H1 (cell line): Measurements from ENCODE around the gene DDN. TPM values are rescaled to one million over a fixed set of nuclear protein-coding genes. Genes with fewer than 3 reads are reported as not detected.

Experiments used
- CTCF ChIA-PET: fragments of 300-600 bp; sonication (Branson Sonifier 250); formaldehyde crosslinking; loops from one replicate; lab custom pipeline; 2021; ENCODE audit not compliant: partially characterized antibody; lab: Charles Lee
- POLR2A ChIA-PET: fragments of 300-600 bp; sonication (Branson Sonifier 250); formaldehyde crosslinking; loops from one replicate; lab custom pipeline; 2021; ENCODE audit warnings: inconsistent platforms; ENCODE audit not compliant: partially characterized antibody; lab: Charles Lee
- DNase-seq, 2 experiments: peaks; one replicate each; pipeline versions ENCODE4 v3.0.0 to v3.0.0-alpha.2; 2010 to 2022; ENCODE audit warnings: low spot score in 2 of 2, low read depth in 1 of 2, mixed read lengths in 1 of 2
- FAIRE-seq: peaks from 2 replicates; lab custom pipeline; 2011; peaks lifted over from hg19 to GRCh38; lab: Jason Lieb, UNC
- H2AFZ ChIP-seq: 2 replicates; pipeline ENCODE4 v1.8.1; 2012; ENCODE audit warnings: low read length, inconsistent platforms
- H2AK5ac ChIP-seq: 2 replicates; pipeline ENCODE4 v1.6.1; 2013; ENCODE audit warnings: low read depth, low read length
- H2BK120ac ChIP-seq: replicated peaks from 2 replicates; pipeline ENCODE3; 2013; ENCODE audit warnings: low read depth, low read length, inconsistent platforms
- H2BK12ac ChIP-seq: 2 replicates; pipeline ENCODE4 v1.6.1; 2013; ENCODE audit warnings: low read depth, low read length
- H2BK15ac ChIP-seq: 2 replicates; pipeline ENCODE4 v1.6.1; 2013; ENCODE audit warnings: low read length
- H2BK20ac ChIP-seq: 2 replicates; pipeline ENCODE4 v1.6.1; 2013; ENCODE audit warnings: low read length
- H2BK5ac ChIP-seq: 2 replicates; pipeline ENCODE4 v1.6.1; 2013; ENCODE audit warnings: low read depth, low read length
- H3K14ac ChIP-seq: 2 replicates; pipeline ENCODE4 v1.6.1; 2013; ENCODE audit warnings: inconsistent platforms; ENCODE audit not compliant: insufficient read length
- H3K18ac ChIP-seq: 2 replicates; pipeline ENCODE4 v1.6.1; 2013; ENCODE audit warnings: low read length; ENCODE audit errors: extremely low read depth
- H3K23ac ChIP-seq: 2 replicates; pipeline ENCODE4 v1.6.1; 2013; ENCODE audit warnings: inconsistent platforms; ENCODE audit not compliant: insufficient read length
- H3K23me2 ChIP-seq: 2 replicates; pipeline ENCODE4 v1.6.1; 2013; ENCODE audit warnings: low read depth, low read length
- H3K27ac ChIP-seq: 2 replicates; pipeline ENCODE4 v1.6.1; 2011; ENCODE audit warnings: low read depth, low read length, inconsistent platforms
- H3K27me3 ChIP-seq, 4 experiments: replicated peaks in 1 of 4; 1 replicate in 1 of 4; 2 replicates in 3 of 4; pipeline versions ENCODE4 v1.6.1 to v1.8.1; 2011 to 2013; ENCODE audit warnings: low read length in 3 of 4, mild to moderate bottlenecking in 3 of 4, inconsistent platforms in 2 of 4, mixed read lengths in 2 of 4, moderate library complexity in 1 of 4; ENCODE audit not compliant: control insufficient read depth in 3 of 4, insufficient read depth in 3 of 4; ENCODE audit errors: extremely low read depth in 1 of 4
- H3K36me3 ChIP-seq, 4 experiments: 2 replicates each; pipeline versions ENCODE4 v1.6.1 to v1.8.1; 2011 to 2013; ENCODE audit warnings: mild to moderate bottlenecking in 4 of 4, low read length in 3 of 4, moderate library complexity in 2 of 4, control low read depth in 1 of 4, inconsistent platforms in 1 of 4; ENCODE audit not compliant: insufficient read depth in 4 of 4, control insufficient read depth in 2 of 4
- H3K4ac ChIP-seq: replicated peaks from 2 replicates; pipeline ENCODE3; 2013; ENCODE audit warnings: low read length, low read depth, mixed read lengths, inconsistent platforms; ENCODE audit not compliant: insufficient read length
- H3K4me1 ChIP-seq, 4 experiments: replicated peaks in 1 of 4; 1 replicate in 1 of 4; 2 replicates in 3 of 4; pipeline versions ENCODE4 v1.6.1 to v1.8.1; 2011 to 2013; ENCODE audit warnings: low read length in 3 of 4, inconsistent platforms in 2 of 4, mixed read lengths in 1 of 4; ENCODE audit not compliant: insufficient read depth in 4 of 4, control insufficient read depth in 3 of 4
- H3K4me2 ChIP-seq, 2 experiments: 2 replicates each; pipeline versions ENCODE4 v1.6.1 to v1.8.1; 2011 to 2013; ENCODE audit warnings: low read depth in 2 of 2, low read length in 2 of 2, control low read depth in 1 of 2, inconsistent platforms in 1 of 2, mild to moderate bottlenecking in 1 of 2; ENCODE audit not compliant: insufficient read depth in 1 of 2
- H3K4me3 ChIP-seq, 4 experiments: fragments of 200-600, 300-600 bp in 1 of 4; sonication (generic), shearing (Covaris generic), sonication (Bioruptor Twin) in 1 of 4; 2 replicates each; pipeline versions ENCODE4 v1.5.1 to v1.8.1; 2011 to 2016; ENCODE audit warnings: low read length in 4 of 4, low read depth in 3 of 4, control low read depth in 2 of 4, inconsistent platforms in 2 of 4, mild to moderate bottlenecking in 2 of 4, mixed read lengths in 1 of 4, moderate library complexity in 1 of 4; ENCODE audit not compliant: insufficient read depth in 2 of 4; ENCODE audit errors: extremely low read depth in 1 of 4
- H3K56ac ChIP-seq: replicated peaks from 2 replicates; pipeline ENCODE3; 2013; ENCODE audit warnings: low read depth, mild to moderate bottlenecking, mixed read lengths, low read length, inconsistent platforms; ENCODE audit not compliant: insufficient read length
- H3K79me1 ChIP-seq: 2 replicates; pipeline ENCODE4 v1.6.1; 2013; ENCODE audit warnings: low read depth, low read length, control low read depth
- H3K79me2 ChIP-seq, 2 experiments: 2 replicates each; pipeline versions ENCODE4 v1.6.1 to v1.8.1; 2012 to 2013; ENCODE audit warnings: low read length in 2 of 2, mild to moderate bottlenecking in 2 of 2, inconsistent platforms in 1 of 2; ENCODE audit not compliant: insufficient read depth in 2 of 2, control insufficient read depth in 1 of 2
- H3K9ac ChIP-seq, 4 experiments: replicated peaks in 1 of 4; 1 replicate in 1 of 4; 2 replicates in 3 of 4; pipeline versions ENCODE4 v1.6.1 to v1.8.1; 2011 to 2013; ENCODE audit warnings: low read depth in 3 of 4, low read length in 3 of 4, control low read depth in 2 of 4, mild to moderate bottlenecking in 2 of 4, moderate library complexity in 2 of 4, inconsistent platforms in 1 of 4; ENCODE audit errors: extremely low read depth in 1 of 4
- H3K9me3 ChIP-seq, 2 experiments: 2 replicates each; pipeline versions ENCODE4 v1.6.1 to v1.8.1; 2012 to 2013; ENCODE audit warnings: mild to moderate bottlenecking in 2 of 2, moderate library complexity in 2 of 2, control low read depth in 1 of 2, inconsistent platforms in 1 of 2, low read depth in 1 of 2, low read length in 1 of 2, mixed read lengths in 1 of 2; ENCODE audit not compliant: insufficient read depth in 2 of 2
- H4K20me1 ChIP-seq, 2 experiments: replicated peaks in 1 of 2; 2 replicates each; pipeline versions ENCODE3 to v1.8.1; 2011 to 2013; ENCODE audit warnings: inconsistent platforms in 2 of 2, low read length in 2 of 2, mild to moderate bottlenecking in 1 of 2; ENCODE audit not compliant: insufficient read depth in 2 of 2, control insufficient read depth in 1 of 2
- H4K5ac ChIP-seq: 2 replicates; pipeline ENCODE4 v1.6.1; 2013; ENCODE audit warnings: low read length, low read depth, mixed read lengths, inconsistent platforms; ENCODE audit not compliant: insufficient read length
- H4K8ac ChIP-seq: 2 replicates; pipeline ENCODE4 v1.8.0; 2013; ENCODE audit warnings: mild to moderate bottlenecking, moderate library complexity, low read length, inconsistent platforms; ENCODE audit not compliant: insufficient read depth; ENCODE audit errors: extremely low read depth
- H4K91ac ChIP-seq: replicated peaks from 2 replicates; pipeline ENCODE3; 2013; ENCODE audit warnings: low read length, mixed read lengths, inconsistent platforms; ENCODE audit not compliant: insufficient read length
- BACH1 ChIP-seq: IDR thresholded peaks from 2 replicates; pipeline ENCODE4 v1.6.1; 2012; ENCODE audit warnings: low read length, improper control_type of control experiment
- BRCA1 ChIP-seq: IDR thresholded peaks from 2 replicates; pipeline ENCODE4 v1.6.1; 2012; ENCODE audit warnings: low read depth, low read length, improper control_type of control experiment
- CBX5 ChIP-seq: fragments of 300-800, 300-1000 bp; sonication (generic); IDR thresholded peaks from 2 replicates; pipeline ENCODE4 v1.7.1; 2016; ENCODE audit warnings: antibody characterized with exemption, low read length, low read depth
- RXRA ChIP-seq: IDR thresholded peaks from 2 replicates; pipeline ENCODE4 v1.6.1; 2011; ENCODE audit warnings: low read depth, mild to moderate bottlenecking, low read length, moderate library complexity; ENCODE audit not compliant: insufficient read depth
- SIRT6 ChIP-seq: IDR thresholded peaks from one replicate; pipeline ENCODE4 v1.7.1; 2012; ENCODE audit warnings: low read length, inconsistent platforms
- SP1 ChIP-seq: IDR thresholded peaks from 2 replicates; pipeline ENCODE4 v1.6.1; 2011; ENCODE audit warnings: low read depth, low read length
- SP2 ChIP-seq: IDR thresholded peaks from 2 replicates; pipeline ENCODE4 v1.6.1; 2012; ENCODE audit warnings: mild to moderate bottlenecking, low read length, inconsistent platforms
- WGBS, 2 experiments: shearing (Covaris generic) in 1 of 2; methylation state at CpG; one replicate each; pipeline versions ENCODE4 v1.1.6 to v1.1.7; 2013 to 2015; ENCODE audit warnings: low lambda C conversion rate in 2 of 2, mixed read lengths in 2 of 2, inconsistent platforms in 1 of 2, low coverage in 1 of 2, missing lambda C conversion rate in 1 of 2; ENCODE audit not compliant: insufficient replicate concordance in 2 of 2, insufficient coverage in 1 of 2, insufficient read length in 1 of 2; ENCODE audit errors: extremely low coverage in 1 of 2, missing lambda C conversion rate in 1 of 2; 5-methylcytosine and 5-hydroxymethylcytosine counted together
- polyA plus RNA-seq, 7 experiments: library from polyadenylated mRNA; depleted of rRNA in 3 of 7; stranded (reverse) in 5 of 7; unstranded in 2 of 7; fragments of >200 nt in 5 of 7; fragments of 200-250 nt in 2 of 7; gene quantifications; 1 replicate in 5 of 7; 2 replicates in 1 of 7; 4 replicates in 1 of 7; pipeline versions ENCODE4 v1.2.1 to v1.2.3, GENCODE V29; 2011 to 2013; ENCODE audit warnings: missing spikeins in 2 of 7, mixed read lengths in 2 of 7
- total RNA-seq: library from RNA; stranded (reverse); fragmentation: NEBNext Ultra II Directional; extraction: Animal tissue kit (Norgen Biotek cat#: 25700); gene quantifications from 2 replicates; pipeline ENCODE4 v1.2.1, GENCODE V29; 2021

The DDN gene
- total and polyA plus RNA-seq, 2 of the 8 experiments (the other 6 are each of a cell fraction or from before 2014, with no cell fraction given), result 0.14 to 0.30 TPM

DNA sequence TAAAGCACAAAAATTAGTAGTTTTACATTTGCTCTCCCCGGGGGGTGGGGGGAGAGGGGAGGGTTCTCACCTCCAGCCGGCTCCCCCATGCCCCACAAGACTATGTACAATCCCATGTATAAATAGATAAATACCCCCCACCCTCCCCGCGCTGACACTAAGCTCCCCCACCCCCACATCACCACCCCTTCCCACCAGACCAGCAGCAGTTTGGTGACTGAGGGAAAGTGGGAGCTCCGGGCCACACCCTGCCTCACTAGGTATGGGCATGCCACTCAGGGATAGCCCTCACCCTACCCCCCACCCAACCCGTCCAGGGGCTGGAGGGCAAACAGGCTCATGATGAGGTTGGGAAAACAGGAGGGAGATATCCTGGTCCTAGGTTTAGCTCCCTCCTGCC, 21.3 kb upstream of the DDN start:
- no peak overlapping the region for H3K14ac ChIP-seq
- H3K79me2 ChIP-seq, result no peaks in the 10 kb centered on the region
- H3K18ac ChIP-seq, result no peak overlapping the region
- ChIA-PET CTCF (interaction anchor here (0.6 to 4.9 kb wide), 14 partner anchors 11 to 1685 kb away, joined by 3 to 34 read pairs (median 4); partner anchors contain the start of gene DDN), POLR2A (interaction anchor here (0.8 to 22.2 kb wide), 12 partner anchors 9 to 191 kb away, joined by 3 to 339 read pairs (median 4); partner anchors contain the start of genes DDN, RND1 and TUBA1B)
- WGBS, 2 experiments, result 88% methylated on average over 2 of the region's 6 CpGs; no CpG with 5 or more reads in 1 of the 2 experiments
- H2AK5ac ChIP-seq, result no peak overlapping the region
- H2BK12ac ChIP-seq, result no peak overlapping the region
- no peak overlapping the region for H2BK120ac ChIP-seq
- no peak for DNase-seq
- no peak for FAIRE-seq
- no peaks in the 10 kb centered on the region for H3K9me3 ChIP-seq
- H3K4ac ChIP-seq, result no peak overlapping the region
- H3K4me2 ChIP-seq, result no peak overlapping the region
- H3K9ac ChIP-seq, result no peak overlapping the region
- H3K27me3 ChIP-seq, result no peaks in the 10 kb centered on the region
- peaks cover 0 to 6% (median 1%) of the 10 kb centered on the region in 4 experiments; a peak in 4 of 7 replicates for H3K4me1 ChIP-seq
- no peak overlapping the region for H3K4me3 ChIP-seq
- no peak overlapping the region for H3K23ac ChIP-seq
- peaks cover 7 to 40% (median 27%) of the 10 kb centered on the region in 4 experiments; a peak in 7 of 8 replicates for H3K36me3 ChIP-seq
- peaks cover 2 to 3% of the 10 kb centered on the region in 2 experiments for H4K20me1 ChIP-seq
- H4K5ac ChIP-seq, result no peak overlapping the region
- no peak overlapping the region for H4K91ac ChIP-seq
- no peak overlapping the region for H3K27ac ChIP-seq
- H2BK20ac ChIP-seq, result no peak overlapping the region
- no peak overlapping the region; the same call in 1 of the 2 replicates for H4K8ac ChIP-seq
- no peak overlapping the region for H2BK15ac ChIP-seq
- H2BK5ac ChIP-seq, result no peak overlapping the region
- TF ChIP-seq CBX5, result no peak
- TF ChIP-seq SIRT6, result no peak
- no peak for TF ChIP-seq BACH1
- TF ChIP-seq SP1, result no peak
- TF ChIP-seq BRCA1, result no peak
- TF ChIP-seq RXRA, result no peak
- no peak for TF ChIP-seq SP2
- H2AFZ ChIP-seq, result no peak overlapping the region
- no peak overlapping the region for H3K56ac ChIP-seq
- H3K23me2 ChIP-seq, result peaks cover 8% of the 10 kb centered on the region
- H3K79me1 ChIP-seq, result no peaks in the 10 kb centered on the region; the same call in 1 of the 2 replicates
